Measurements from ENCODE around the gene MACROD2. TPM values are rescaled to one million over a fixed set of nuclear protein-coding genes. Genes with fewer than 3 reads are reported as not detected.

Gene MACROD2
- total RNA-seq, 1 donor from 2014 or later: 2.4 TPM

GRCh38 chr20:14707026-14707680, 711.8 kb downstream of the MACROD2 start:
- no peaks in the 10 kb centered on the region for H3K9me3 Mint-ChIP-seq (ENCODE audit: unreplicated experiment)
- no peak for TF ChIP-seq EZH2 (IDR thresholded peaks at IDR 0.05; ENCODE audit: insufficient read depth, low read length)
- TF ChIP-seq CTCF (IDR thresholded peaks at IDR 0.05; ENCODE audit: insufficient read depth, low read depth, low read length): no peak
- no peaks in the 10 kb centered on the region for H3K27me3 Mint-ChIP-seq (ENCODE audit: low read depth, unreplicated experiment)
- H3K9ac ChIP-seq (ENCODE audit: low read length): no peak overlapping the region
- no peaks in the 10 kb centered on the region for H4K20me1 ChIP-seq (ENCODE audit: insufficient read depth, low read length)
- H3K9me3 ChIP-seq (ENCODE audit: insufficient read depth, low read depth, low read length): no peaks in the 10 kb centered on the region
- no peaks in the 10 kb centered on the region for H3K4me1 ChIP-seq (ENCODE audit: insufficient read depth, low read length)
- FAIRE-seq: no peak
- no peak overlapping the region for H3K4me3 ChIP-seq (ENCODE audit: insufficient read depth, low read depth, low read length)
- H3K4me3 Mint-ChIP-seq (ENCODE audit: unreplicated experiment): no peak overlapping the region
- H3K27me3 ChIP-seq (ENCODE audit: insufficient read depth, low read length): no peaks in the 10 kb centered on the region
- H3K36me3 Mint-ChIP-seq (ENCODE audit: low read depth, unreplicated experiment): no peaks in the 10 kb centered on the region
- no peak overlapping the region for H3K4me2 ChIP-seq (ENCODE audit: low read length)
- no peaks in the 10 kb centered on the region for H3K4me1 Mint-ChIP-seq (ENCODE audit: low read depth, unreplicated experiment)
- no peak overlapping the region for H3K27ac ChIP-seq (ENCODE audit: low read depth, low read length)
- H3K27ac Mint-ChIP-seq (ENCODE audit: unreplicated experiment): no peak overlapping the region
- H3K79me2 ChIP-seq (ENCODE audit: insufficient read depth, low read length): no peaks in the 10 kb centered on the region
- H2AFZ ChIP-seq (ENCODE audit: low read depth, low read length): no peak overlapping the region
- H3K36me3 ChIP-seq (ENCODE audit: insufficient read depth, low read length): no peaks in the 10 kb centered on the region
- DNase-seq (ENCODE audit: low read depth): no peak

- H3K27ac Mint-ChIP-seq (ENCODE audit: unreplicated experiment): no peak overlapping the region
- Histone ChIP-seq H3K36me3 (ENCODE audit: insufficient read depth, low read length) (no peaks in the 10 kb centered on the region), H3K9me3 (ENCODE audit: insufficient read depth, low read depth, low read length) (no peaks in the 10 kb centered on the region), H4K20me1 (ENCODE audit: insufficient read depth, low read length) (no peaks in the 10 kb centered on the region), H3K4me2 (ENCODE audit: low read length) (no peak overlapping the region), H3K27ac (ENCODE audit: low read depth, low read length) (no peak overlapping the region), H3K4me3 (ENCODE audit: insufficient read depth, low read depth, low read length) (no peak overlapping the region), H3K4me1 (ENCODE audit: insufficient read depth, low read length) (peaks cover 4% of the 10 kb centered on the region), H3K79me2 (ENCODE audit: insufficient read depth, low read length) (no peaks in the 10 kb centered on the region), H3K9ac (ENCODE audit: low read length) (no peak overlapping the region), H2AFZ (ENCODE audit: low read depth, low read length) (no peak overlapping the region), H3K27me3 (ENCODE audit: insufficient read depth, low read length) (no peaks in the 10 kb centered on the region)
- H3K36me3 Mint-ChIP-seq (ENCODE audit: low read depth, unreplicated experiment): no peaks in the 10 kb centered on the region
- H3K4me3 Mint-ChIP-seq (ENCODE audit: unreplicated experiment): no peak overlapping the region
- no peaks in the 10 kb centered on the region for H3K27me3 Mint-ChIP-seq (ENCODE audit: low read depth, unreplicated experiment)
- H3K9me3 Mint-ChIP-seq (ENCODE audit: unreplicated experiment): no peaks in the 10 kb centered on the region
- peaks cover 8% of the 10 kb centered on the region for H3K4me1 Mint-ChIP-seq (ENCODE audit: low read depth, unreplicated experiment)
- TF ChIP-seq CTCF (IDR thresholded peaks at IDR 0.05; ENCODE audit: insufficient read depth, low read depth, low read length) (no peak), EZH2 (IDR thresholded peaks at IDR 0.05; ENCODE audit: insufficient read depth, low read length) (no peak)
- DNase-seq (ENCODE audit: low read depth) (no peak), FAIRE-seq (no peak)
Observed at GRCh38 chr20:14707865-14708596, 712.7 kb downstream of the MACROD2 start.

- Mint-ChIP-seq H3K4me3 (ENCODE audit: unreplicated experiment) (no peak overlapping the region), H3K36me3 (ENCODE audit: low read depth, unreplicated experiment) (peaks cover 2% of the 10 kb centered on the region), H3K4me1 (ENCODE audit: low read depth, unreplicated experiment) (peaks cover 12% of the 10 kb centered on the region), H3K9me3 (ENCODE audit: unreplicated experiment) (no peaks in the 10 kb centered on the region), H3K27me3 (ENCODE audit: low read depth, unreplicated experiment) (no peaks in the 10 kb centered on the region), H3K27ac (ENCODE audit: unreplicated experiment) (no peak overlapping the region)
- Histone ChIP-seq H3K27ac (ENCODE audit: low read depth, low read length) (no peak overlapping the region), H3K27me3 (ENCODE audit: insufficient read depth, low read length) (no peaks in the 10 kb centered on the region), H3K36me3 (ENCODE audit: insufficient read depth, low read length) (no peaks in the 10 kb centered on the region), H3K9ac (ENCODE audit: low read length) (no peak overlapping the region), H3K4me2 (ENCODE audit: low read length) (no peak overlapping the region), H3K79me2 (ENCODE audit: insufficient read depth, low read length) (no peaks in the 10 kb centered on the region), H3K4me3 (ENCODE audit: insufficient read depth, low read depth, low read length) (no peak overlapping the region), H2AFZ (ENCODE audit: low read depth, low read length) (no peak overlapping the region), H3K4me1 (ENCODE audit: insufficient read depth, low read length) (peaks cover 4% of the 10 kb centered on the region), H3K9me3 (ENCODE audit: insufficient read depth, low read depth, low read length) (no peaks in the 10 kb centered on the region), H4K20me1 (ENCODE audit: insufficient read depth, low read length) (no peaks in the 10 kb centered on the region)
- DNase-seq (ENCODE audit: low read depth) (no peak), FAIRE-seq (no peak)
- no peak for TF ChIP-seq EZH2 (IDR thresholded peaks at IDR 0.05; ENCODE audit: insufficient read depth, low read length)
- TF ChIP-seq CTCF (IDR thresholded peaks at IDR 0.05; ENCODE audit: insufficient read depth, low read depth, low read length): no peak
Observed at GRCh38 chr20:14709439-14709838, 714.1 kb downstream of the MACROD2 start.
